ENCODE results near the gene COQ7.
A peak's percentile ranks its signal among the peaks of the same experiment; 100 is the strongest.

COQ7 gene

DNA sequence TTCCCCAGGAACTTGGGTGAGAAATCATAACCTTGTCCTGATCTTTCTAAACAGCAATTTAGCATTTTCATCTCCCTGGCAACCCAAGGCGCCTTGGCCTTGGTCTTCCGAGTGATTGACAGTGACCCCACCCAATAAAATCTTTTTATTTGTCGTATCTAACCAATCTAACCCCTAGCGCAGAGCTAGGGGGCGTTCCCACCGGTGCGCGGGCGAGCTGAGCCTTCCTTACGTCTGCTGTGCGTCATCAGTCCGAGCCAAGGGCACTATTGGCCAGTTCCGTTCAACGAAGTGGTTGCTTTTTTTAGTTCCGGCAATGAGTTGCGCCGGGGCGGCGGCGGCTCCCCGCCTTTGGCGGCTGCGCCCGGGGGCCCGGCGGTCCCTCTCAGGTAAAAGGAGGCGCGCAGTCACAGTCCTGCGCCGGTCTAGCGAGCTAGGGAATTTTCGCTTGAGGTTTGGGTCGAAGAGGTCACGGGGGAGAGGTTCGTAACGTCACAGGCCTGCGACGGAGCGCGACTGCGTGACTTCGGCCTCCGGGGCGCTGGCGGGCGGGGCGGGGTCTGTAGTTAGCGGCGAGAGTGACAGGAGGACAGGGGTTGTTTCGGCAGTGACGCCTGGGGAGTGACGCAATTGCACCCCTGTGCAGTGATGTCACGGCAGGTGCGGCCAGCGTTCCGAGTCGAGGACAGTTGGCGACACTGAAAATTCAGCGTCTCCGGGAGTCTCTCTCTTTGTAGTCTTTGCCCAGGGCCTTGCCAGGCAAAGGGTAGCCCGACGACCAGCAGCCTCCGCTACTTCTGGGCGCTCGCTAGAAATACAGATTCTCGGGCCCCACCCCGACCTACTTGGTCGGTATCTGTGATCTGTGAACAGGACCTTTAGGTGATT, at the start of gene COQ7:
COQ7 (plus strand) TSS at position 266 of the 888 bp plus-strand sequence; CDS start at position 317, 51 bp downstream.
- peak; percentile 98 for DNase-seq

DNA sequence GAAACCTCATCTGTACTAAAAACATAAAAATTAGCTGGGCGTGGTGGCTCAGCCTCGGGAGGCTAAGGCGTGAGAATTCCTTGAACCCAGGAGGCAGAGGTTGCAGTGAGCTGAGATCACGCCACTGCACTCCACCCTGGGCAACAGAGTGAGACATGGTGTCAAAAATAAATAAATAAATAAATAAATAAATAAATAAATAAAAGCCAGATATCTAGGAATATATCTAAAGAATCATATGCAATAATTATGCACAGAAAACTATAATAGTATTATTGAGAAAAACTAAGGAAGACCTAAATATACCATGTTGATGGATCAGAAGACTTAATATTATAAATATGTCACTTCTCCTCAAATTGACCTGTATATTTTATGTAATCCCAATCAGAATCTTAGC, 46.7 kb upstream of the COQ7 start:
- DNase-seq, result no peak

DNA sequence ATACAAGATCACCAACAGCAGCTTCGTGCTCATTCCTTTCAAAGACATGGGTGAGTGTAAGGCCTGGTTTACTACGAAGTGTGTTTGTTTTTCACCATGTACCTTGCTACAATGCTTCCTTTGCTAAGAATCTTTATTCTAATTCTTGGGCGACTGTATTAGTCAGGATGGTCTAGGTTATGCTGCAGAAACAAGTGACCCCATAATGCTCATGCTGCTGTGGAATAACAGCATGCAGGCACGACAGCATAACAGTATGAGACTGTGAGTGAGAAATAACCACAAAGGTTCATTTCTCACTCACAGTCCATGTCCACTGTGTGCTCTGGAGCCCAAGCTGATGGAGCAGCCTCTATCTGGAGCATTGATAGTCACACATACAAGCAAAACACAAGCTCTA, 45.7 kb upstream of the COQ7 start:
- DNase-seq, result no peak

DNA sequence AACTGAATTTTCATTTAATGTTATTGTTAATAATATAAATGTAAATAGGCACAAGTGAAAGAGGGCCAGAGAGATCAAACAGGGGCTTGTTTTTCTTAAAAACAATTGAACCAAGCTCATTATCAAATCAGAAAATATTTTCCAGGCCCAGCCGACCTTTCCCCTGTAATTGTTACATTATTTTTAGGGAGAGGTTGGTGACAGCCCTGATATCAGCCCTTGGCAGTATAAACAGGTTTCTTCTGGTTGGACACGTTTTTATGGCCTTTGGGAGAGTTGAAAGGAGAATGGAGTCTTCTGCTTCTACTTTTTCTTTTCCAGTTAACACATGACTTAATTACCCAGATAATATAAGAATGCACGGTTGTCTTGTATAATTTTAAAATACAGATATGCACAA, 40.0 kb upstream of the COQ7 start:
- DNase-seq, result no peak

DNA sequence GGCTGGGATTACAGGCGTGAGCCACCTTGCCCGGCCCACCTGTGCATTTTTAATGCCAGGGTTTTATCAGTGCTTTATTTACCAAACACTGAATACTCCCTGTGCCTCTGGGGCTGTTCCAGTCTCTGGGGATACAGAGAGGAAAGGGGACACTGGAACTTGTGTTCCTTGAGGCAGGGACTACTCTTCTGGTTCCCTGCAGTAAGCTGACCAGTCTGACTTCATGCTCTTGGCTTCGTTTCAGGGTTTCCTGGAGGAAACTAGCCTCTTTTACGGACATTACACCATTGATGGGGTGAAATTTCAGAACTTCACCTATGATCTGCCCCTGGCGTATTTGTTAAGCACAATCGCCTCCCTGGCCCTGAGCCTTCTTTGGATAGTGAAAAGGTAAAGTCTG, 37.4 kb upstream of the COQ7 start:
- no peak for DNase-seq

DNA sequence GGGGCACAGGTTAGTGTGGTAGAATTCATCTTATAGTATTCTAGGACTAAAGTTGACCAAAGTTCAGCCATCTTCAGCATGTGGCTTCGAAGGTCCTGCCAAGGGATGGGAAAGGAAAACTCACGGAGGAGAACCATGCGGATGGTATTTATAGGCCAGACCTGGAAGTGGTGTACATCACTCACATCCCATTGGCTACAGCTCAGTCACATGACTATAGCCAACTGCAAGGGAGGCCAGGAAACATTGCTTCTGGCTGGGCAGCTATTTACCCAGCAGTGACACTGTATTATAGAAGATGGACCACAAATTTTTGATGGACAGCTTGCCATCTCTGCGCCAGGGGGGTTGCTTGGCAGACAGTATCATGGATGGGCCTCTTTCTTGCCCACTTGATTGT, 35.7 kb upstream of the COQ7 start:
- DNase-seq, result no peak

DNA sequence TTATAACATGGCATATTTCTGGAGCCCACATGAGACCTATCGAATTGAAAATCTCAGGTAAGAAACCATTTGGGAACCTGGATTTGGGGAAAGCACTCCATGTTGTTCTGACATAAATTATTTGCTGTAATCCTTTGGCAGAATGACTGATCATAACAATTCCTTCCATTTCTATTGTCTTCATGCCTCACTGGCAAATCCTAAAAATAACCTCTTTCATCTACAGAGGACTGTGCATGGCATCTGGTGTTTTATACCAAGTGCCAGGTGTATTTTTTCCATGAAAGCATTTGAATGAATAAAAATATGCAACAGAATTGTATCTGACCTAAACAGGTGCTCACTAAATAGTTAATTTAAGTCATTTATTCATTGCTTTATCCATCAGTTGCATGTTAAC, 33.7 kb upstream of the COQ7 start:
- no peak for DNase-seq

DNA sequence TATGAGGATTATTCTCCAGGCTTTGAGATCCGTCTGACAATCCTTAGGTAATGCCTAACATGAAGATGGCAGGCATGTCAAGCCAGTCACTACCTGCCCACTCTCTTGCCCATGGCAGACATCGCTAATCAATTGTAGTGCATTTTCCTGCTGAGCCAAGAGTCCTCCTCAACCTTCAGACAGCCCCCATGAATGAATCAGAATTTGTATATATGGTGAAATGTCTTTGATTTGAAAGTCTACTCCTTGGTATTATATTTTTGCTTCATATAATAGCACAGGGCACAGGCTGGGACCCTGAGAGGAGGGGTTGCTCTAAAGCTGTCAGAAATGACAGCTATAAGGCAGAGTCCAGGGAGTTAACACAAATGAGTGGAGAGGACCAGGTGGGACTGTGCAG, 27.0 kb upstream of the COQ7 start:
- DNase-seq, result no peak

DNA sequence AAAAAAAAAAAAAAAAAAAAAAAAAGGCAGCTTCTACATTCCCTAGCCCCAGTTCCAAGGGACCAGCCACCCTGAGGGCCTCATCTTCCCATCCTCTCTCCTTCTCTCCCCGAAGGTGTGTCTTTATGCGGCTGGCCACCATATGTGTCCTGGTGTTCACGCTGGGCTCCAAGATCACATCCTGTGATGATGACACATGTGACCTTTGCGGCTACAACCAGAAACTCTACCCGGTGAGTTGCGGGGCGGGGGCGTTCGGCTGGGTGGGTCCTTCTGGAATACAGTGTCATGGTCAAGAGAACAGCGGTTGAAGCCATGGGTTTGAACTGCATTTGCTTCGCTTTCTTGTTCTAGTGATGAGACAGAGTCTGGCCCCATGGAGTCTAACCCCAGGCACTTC, 22.6 kb upstream of the COQ7 start:
- DNase-seq, result no peak

DNA sequence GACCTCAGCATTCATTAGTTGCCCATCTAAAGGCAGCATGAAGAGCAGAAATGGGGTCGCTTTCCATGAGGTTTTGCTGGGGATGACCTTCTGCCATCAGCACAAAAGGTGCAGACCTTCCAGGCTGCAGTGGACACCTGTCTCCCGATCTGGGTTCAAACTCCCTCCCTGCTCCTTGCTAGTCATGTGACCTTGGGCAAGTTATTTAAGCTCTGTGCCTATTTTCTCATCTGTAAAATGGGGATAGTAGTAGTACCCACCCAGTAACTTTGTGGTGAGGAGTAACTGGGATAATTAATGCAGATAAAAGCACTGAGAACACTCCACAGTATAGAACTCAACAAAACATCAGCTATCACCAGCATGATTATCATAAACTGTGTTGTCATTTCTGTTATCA, 21.4 kb upstream of the COQ7 start:
- no peak for DNase-seq

DNA sequence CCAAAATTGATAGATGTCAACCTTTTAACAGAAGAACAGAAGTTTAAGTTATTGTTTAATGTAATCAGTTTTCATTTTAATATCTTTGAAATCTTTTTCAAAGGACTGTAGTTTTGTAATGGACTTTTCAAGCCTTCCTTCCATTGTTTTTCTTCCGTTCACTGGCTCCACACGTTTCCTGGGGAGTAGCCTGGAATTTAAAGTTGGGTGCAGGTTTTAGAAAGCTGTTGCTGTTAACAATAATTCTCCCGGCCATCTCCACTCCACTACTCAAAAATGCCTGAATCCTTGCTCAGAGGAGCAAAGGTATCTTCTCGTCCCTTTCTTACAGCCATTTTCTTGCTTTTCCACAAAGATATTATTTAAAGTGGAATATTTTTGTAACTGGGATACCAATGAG, 4.7 kb upstream of the COQ7 start:
- DNase-seq, result no peak

DNA sequence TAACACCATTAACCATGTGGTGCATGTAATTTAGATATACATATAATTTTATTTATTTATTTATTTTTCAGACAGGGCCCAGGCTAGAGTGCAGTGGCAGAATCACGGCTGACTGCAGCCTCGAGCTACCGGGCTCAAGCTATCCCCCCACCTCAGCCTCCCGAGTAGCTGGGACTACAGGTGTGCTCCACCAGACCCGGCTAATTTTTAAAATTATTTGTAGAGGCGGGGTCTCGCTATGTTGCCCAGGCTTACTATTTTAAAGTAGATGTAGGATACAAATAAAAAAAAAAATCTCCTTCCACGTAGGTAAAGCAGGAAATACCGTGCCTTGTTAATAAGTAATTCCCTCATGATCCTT, 446 bp upstream of the COQ7 start:
- DNase-seq, result no peak

DNA sequence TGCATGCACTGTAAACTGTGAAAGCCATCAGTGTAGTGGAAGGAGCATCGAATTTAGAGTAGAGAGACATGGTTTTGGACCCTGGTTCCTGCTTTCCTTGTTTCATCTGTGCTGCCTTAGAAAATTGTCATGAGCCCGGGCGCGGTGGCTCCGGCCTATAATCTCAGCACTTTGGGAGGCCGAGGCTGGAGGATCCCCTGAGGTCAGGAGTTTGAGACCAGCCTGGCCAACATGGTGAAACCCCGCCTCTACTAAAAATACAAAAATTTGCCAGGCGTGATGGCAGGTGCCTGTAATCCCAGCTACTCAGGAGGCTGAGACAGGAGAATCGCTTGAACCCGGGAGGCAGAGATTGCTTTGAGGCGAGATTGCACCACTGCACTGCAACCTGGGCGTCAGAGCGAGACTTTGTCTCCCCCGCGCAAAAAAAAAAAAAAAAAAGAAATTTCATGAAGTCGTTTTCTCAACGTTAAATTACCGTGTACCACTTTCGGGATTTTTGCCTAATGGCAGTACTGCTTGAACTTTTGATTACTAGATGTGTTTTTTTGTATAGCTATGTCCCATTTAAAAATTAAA, 912 bp downstream of the COQ7 start:
- DNase-seq, result no peak

DNA sequence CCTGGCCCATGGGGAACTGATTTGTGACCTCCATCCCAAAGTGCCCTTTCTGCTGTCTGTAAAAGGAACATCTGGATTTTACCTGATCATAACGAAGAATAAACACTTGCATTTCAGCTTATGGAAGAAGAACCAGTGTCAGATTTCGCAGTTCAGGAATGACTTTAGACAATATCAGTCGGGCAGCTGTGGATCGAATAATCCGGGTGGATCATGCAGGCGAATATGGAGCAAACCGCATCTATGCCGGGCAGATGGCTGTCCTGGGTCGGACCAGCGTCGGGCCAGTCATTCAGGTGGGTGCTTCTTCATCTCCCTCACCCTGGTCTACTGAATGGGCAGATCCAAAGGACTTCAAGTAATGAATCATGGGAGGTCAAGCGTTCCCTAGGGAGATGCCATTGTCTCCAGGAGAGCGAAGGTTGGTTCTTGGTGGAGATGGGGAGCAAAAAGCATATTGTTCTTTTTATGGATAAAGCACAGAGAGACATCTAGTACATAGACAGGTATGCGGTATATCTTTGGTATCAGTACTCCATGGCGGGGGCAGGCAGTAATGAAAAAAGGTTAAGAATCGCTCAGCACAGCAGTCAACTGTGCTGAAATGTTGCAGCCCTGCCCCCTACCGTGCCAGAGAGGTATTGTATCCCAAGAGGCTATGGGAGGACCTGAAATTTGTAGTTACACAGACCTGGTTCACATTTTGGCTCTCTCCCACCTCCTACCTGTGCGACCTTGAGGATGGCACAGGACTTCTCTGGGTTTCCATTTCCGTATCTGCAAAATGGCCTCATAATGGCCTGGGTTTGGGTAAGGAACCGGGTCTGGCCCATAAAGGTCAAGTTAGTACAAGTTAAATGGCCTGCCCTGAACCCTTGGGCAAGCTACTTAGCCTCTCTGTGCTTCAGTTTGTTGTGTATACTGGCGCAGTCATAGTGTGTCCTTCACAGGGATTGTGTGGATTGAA, 4.7 kb downstream of the COQ7 start:
- no peak for DNase-seq

DNA sequence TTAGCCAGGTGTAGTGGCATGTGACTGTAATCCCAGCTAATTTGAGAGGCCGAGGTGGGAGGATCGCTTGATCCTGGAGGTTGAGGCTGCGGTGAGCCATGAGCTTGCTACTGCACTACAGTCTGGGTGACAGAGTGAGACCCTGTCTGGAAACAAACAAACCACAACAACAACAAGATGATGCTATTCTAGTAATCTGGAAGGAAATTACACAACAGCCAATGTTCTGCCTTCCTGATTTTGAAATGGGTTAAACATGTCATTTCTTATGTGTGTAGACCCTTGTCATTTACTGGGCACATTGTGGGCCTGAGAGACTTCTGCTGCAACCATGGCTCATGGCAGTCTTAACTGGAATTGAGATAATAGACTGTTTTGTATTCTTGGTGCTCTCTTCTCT, 5.9 kb downstream of the COQ7 start:
- DNase-seq, result no peak

DNA sequence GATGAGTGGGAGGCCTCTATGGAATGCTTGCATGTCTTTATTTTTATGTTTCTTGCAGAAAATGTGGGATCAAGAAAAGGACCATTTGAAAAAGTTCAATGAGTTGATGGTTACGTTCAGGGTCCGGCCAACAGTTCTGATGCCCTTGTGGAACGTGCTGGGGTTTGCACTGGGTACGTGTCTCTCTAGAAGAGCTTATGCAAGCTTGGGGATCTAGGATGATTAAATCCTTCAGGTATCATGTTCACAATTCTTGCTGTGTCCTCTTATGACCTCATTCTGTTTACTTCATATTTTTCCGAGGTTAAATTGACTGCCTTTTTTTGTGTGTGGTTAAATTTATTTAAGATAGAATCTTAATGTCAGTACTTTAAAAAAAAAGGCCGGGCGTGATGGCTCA, 6.4 kb downstream of the COQ7 start:
- DNase-seq, result no peak

DNA sequence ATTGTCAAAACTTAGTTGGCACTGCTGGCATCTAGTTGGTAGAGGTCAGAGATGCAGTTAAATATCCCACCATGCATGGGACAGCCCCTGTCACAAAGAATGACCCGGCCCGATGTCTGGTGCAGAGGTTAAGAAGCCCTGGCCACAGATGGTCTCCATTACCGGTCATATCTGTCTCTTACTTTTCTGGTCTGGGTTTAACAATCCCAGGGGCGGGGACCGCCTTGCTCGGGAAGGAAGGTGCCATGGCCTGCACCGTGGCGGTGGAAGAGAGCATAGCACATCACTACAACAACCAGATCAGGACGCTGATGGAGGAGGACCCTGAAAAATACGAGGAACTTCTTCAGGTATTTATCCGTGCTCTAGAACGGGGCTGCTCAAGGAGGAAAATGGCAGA, 8.1 kb downstream of the COQ7 start:
- DNase-seq, result no peak

DNA sequence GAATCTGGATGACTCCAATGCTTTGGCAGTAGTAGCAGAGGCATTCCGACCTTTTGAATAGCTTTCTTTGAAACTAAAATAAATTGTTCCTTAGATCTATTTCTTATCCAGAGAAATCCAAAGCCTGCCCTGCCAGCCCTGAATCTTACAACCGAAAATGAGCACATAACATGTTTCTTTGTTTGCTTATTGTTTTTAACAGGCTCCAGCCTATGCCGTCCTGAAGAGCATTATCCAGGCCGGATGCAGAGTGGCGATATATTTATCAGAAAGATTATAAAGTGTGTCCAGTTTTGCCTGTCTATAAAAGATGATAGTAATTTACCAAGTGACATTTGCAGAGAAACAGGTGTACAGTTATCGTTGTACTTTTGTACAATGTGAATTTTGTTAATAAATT, 10.5 kb downstream of the COQ7 start:
- DNase-seq, result no peak

DNA sequence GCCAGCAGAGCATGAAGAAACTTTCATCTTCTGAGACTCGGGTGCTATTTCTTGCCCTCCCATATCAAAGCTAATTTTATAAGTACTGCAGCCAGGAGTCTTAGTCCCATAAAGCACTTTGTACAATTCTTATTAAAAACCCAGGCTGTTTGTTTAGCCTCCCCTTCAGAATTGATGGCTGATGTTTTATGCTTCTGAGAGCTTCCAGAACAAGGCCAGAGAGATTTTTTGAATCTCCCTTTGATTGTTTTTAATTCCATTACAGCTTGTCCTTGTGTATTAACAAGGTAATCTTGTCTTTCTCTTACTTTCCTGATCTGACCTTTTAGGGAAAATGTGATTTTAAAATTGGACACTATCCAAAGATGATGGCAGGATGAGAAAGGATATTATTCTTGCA, 16.3 kb downstream of the COQ7 start:
- no peak for DNase-seq

DNA sequence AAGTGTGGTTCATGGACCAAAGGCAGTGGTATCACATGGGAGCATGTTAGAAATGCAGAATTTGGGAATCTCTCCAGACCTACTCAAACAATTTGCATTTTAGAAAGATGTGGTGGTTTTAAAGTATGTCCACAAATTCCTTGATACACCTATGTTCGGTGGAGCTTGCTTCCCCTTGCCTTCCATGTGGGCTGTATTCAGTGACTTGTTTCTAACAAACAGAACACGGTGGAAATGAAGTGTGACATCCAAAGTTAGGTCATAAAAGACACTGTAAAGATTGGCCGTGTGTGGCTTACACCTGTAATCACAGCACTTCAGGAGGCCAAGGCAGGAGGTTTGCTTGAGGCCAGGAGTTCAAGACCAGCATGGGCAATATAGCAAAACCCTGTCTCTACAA, 16.7 kb downstream of the COQ7 start:
- DNase-seq, result no peak

DNA sequence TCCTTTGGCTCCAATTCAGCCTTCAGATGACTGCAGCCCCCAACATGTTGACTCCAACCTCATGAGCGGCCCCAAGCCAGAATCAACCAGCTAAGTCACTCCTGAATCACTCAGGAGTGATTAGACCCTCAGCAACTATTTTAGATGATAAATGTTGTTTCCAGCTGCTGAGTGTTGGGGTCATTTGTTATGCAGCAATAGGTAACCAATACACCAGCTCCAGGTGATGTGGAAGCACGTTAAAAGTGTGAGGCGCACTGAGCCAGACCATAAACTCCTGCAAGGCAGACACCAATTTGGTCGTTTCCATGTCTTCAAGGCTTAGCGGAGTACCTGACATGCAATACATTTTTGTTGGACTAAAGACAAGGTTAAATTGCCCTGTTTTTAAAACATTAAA, 17.5 kb downstream of the COQ7 start:
- DNase-seq, result no peak

DNA sequence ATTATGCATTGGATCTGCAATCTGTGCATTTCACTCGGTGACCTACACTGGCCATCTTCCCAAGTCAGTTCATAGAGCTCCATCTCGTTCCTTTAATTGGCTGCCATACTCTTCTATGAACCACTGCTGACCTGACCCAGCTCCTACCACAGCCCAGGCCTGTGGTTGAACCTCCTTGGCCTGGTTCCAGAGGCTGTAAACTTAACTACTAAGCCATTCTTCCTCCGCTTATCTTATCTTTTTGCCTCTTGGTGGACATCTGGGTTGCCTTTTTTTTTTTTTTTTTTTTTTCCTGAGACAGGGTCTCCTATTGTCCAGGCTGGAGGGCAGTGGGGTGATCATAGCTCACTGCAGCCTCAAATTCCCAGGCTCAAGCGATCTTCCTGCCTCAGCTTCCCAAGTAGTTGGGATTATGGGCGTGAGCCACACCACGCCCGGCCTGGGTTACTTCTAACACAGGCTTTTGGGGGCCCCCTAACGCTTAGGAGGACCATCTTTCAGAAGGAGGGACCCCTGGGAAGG, 18.3 kb downstream of the COQ7 start:
- no peak for DNase-seq

Data from NCI-H774 (cell line).